ENCODE results near the gene ELMO2. TPM values are rescaled to one million over a fixed set of nuclear protein-coding genes. Genes with fewer than 3 reads are reported as not detected.

Gene ELMO2
- total and polyA plus RNA-seq, 9 of the 15 experiments (the other 6 are each of a cell fraction or from before 2014, with no cell fraction given): 7.5 to 21.5 (median 15.9) TPM

GRCh38 chr20:46365487-46366220 is 40.8 kb downstream of the ELMO2 start:
- FAIRE-seq (no peak), DNase-seq (ENCODE audit: extremely low read depth in 1 of 4, low spot score in 3 of 4) (no peak), ATAC-seq (no peak)
- in situ Hi-C loops (cut with MboI) (loop anchor here (5.0 kb wide), 1 partner anchor 37 kb away; no protein-coding TSS in a partner anchor), intact Hi-C loops (cut with micrococcal nuclease) (no loop called here)
- Histone ChIP-seq H2AFZ (ENCODE audit: low read depth, low read length) (no peak overlapping the region), H3K4me3 (no peak overlapping the region), H3K9me1 (ENCODE audit: control insufficient read depth, insufficient read depth, low read length) (no peaks in the 10 kb centered on the region), H3K27me3 (ENCODE audit: control insufficient read depth in 2 of 2, insufficient read depth in 2 of 2, low read length in 2 of 2) (no peaks in the 10 kb centered on the region), H4K20me1 (replicated peaks; ENCODE audit: control insufficient read depth, insufficient read depth, low read length) (peaks cover 11% of the 10 kb centered on the region), H3K4me2 (ENCODE audit: insufficient read depth, low read length) (no peak overlapping the region), H3K9ac (ENCODE audit: insufficient read depth in 1 of 2, low read depth in 2 of 2, low read length in 2 of 2) (no peak overlapping the region), H3K36me3 (ENCODE audit: control insufficient read depth, insufficient read depth, low read length) (peaks cover 67% of the 10 kb centered on the region), H3K79me2 (ENCODE audit: control insufficient read depth, insufficient read depth, low read length) (peaks cover 32% of the 10 kb centered on the region), H3K9me3 (replicated peaks; ENCODE audit: control insufficient read depth, insufficient read depth, low read depth, low read length) (no peaks in the 10 kb centered on the region), H3K27ac (ENCODE audit: extremely low read depth, low read depth, low read length) (no peak overlapping the region; the same call in 2 of the 3 replicates), H3K4me1 (replicated peaks in 1 of 2; ENCODE audit: control insufficient read depth in 2 of 2, insufficient read depth in 2 of 2, low read length in 2 of 2) (peaks cover 16 to 27% of the 10 kb centered on the region in 2 experiments)
- no TSS peak for BruUV-seq (replicated peaks)
- ChIA-PET POLR2A (interaction anchor here (0.7 to 1.9 kb wide), 3 partner anchors 10 to 1400 kb away, joined by 3 to 8 read pairs (median 7); partner anchors contain the start of gene STK4), CTCF (ENCODE audit: low intra/inter-chr PET ratio) (no interaction called here)
- WGBS (ENCODE audit: insufficient coverage, low coverage, missing lambda C conversion rate): 73% methylated on average over 5 of the region's 5 CpGs
- TF ChIP-seq ZNF12 (CRISPR knock-in tag; IDR thresholded peaks at IDR 0.05) (no peak), MTA2 (IDR thresholded peaks at IDR 0.05; ENCODE audit: low read depth) (no peak), ZNF449 (CRISPR knock-in tag; IDR thresholded peaks at IDR 0.05) (no peak), HDAC1 (IDR thresholded peaks at IDR 0.05) (no peak), ILK (tag; IDR thresholded peaks at IDR 0.05; ENCODE audit: borderline replicate concordance, low read depth) (no peak), NONO (IDR thresholded peaks at IDR 0.05; ENCODE audit: low read depth in 2 of 2, low read length in 1 of 2) (no peak), ZNF561 (CRISPR knock-in tag; conservative IDR thresholded peaks at IDR 0.05) (no peak), CHD2 (IDR thresholded peaks at IDR 0.05; ENCODE audit: low read depth, low read length) (no peak), ZFP36 (IDR thresholded peaks at IDR 0.05; ENCODE audit: low read depth, low read length, partially characterized antibody) (no peak), NRF1 (conservative IDR thresholded peaks at IDR 0.05 in 1 of 2, IDR thresholded peaks at IDR 0.05 in 1 of 2) (no peak), CAMTA2 (CRISPR knock-in tag; conservative IDR thresholded peaks at IDR 0.05) (no peak), ZBTB43 (CRISPR knock-in tag; IDR thresholded peaks at IDR 0.05) (no peak), ZZZ3 (IDR thresholded peaks at IDR 0.05) (no peak), NFYB (IDR thresholded peaks at IDR 0.05; ENCODE audit: extremely low read depth, insufficient read length) (no peak)
- TF ChIP-seq, protein P1, sequence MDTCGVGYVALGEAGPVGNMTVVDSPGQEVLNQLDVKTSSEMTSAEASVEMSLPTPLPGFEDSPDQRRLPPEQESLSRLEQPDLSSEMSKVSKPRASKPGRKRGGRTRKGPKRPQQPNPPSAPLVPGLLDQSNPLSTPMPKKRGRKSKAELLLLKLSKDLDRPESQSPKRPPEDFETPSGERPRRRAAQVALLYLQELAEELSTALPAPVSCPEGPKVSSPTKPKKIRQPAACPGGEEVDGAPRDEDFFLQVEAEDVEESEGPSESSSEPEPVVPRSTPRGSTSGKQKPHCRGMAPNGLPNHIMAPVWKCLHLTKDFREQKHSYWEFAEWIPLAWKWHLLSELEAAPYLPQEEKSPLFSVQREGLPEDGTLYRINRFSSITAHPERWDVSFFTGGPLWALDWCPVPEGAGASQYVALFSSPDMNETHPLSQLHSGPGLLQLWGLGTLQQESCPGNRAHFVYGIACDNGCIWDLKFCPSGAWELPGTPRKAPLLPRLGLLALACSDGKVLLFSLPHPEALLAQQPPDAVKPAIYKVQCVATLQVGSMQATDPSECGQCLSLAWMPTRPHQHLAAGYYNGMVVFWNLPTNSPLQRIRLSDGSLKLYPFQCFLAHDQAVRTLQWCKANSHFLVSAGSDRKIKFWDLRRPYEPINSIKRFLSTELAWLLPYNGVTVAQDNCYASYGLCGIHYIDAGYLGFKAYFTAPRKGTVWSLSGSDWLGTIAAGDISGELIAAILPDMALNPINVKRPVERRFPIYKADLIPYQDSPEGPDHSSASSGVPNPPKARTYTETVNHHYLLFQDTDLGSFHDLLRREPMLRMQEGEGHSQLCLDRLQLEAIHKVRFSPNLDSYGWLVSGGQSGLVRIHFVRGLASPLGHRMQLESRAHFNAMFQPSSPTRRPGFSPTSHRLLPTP (IDR thresholded peaks at IDR 0.05; ENCODE audit: borderline replicate concordance, extremely low read depth, insufficient read length): no peak
